ENCODE data around the gene SEMA6A.

SEMA6A gene

DNA sequence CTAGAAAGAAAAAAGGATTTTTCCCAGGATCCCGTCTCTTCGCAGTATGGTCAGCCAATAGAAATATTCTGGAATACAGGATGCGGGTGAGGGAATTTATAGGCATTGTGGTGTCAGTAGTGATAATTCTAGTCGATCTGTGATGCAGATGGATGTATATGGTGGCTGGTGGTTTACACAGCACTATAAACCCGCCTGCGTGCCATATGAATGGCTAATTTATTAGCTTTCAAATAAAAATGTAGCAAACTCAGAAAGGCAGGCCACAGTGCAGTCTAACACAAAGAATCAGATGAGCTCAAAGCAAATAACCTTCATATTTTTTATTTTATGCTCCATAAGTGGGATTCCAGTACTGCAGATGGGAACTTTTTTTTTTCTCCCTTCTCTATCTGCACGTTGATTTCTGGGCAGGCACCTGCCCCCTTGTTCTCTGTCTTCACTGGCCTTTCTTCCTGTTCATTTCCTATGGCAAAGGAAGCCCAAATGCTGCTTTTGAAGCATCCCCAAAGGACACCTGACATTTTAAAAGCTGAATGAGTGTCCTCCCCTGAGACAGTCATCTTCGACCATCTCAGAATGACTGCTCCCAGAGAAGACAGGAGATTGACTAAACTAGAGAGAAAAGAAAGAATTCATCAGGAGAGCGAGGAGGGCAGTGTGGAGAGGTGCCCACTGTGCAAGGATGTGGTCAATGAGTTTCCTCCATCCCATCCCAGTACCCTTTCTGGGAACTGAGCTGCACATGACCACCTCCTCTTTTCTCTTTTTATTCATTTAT is 52.1 kb downstream of the SEMA6A start:
- no peak for DNase-seq

DNA sequence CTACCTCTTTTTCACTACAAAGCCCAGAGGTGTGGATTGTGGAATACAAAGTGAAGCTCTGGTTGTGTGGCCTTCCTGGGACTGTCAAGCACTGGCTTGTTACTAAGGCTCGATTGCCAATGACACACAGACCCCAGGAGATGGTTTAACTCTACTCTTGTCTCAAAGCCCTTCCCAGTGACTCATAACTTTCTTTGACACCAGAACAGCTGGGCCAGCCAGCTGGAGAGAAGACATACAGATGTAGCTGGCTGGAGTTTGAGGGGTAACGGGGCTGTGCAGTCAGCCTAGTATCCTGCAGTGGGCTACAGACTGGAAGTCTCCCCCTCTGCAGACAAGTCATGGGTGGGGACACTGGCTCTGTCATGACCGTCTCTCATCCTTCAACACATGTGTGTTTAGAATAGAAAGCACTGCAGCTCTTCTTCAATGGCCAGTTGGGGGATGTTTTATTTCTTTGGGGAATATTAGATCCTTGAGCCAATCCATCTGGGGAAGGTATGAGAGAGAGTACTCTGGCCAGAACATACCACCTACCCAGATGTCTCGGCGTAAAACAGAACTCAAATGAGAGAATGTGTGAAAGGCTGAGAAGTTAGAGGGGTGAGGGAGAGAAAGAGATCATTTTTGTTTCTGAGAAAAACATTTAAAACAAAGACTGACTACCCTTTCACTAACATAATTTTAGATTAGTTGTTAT is 53.3 kb downstream of the SEMA6A start:
- DNase-seq = no peak

DNA sequence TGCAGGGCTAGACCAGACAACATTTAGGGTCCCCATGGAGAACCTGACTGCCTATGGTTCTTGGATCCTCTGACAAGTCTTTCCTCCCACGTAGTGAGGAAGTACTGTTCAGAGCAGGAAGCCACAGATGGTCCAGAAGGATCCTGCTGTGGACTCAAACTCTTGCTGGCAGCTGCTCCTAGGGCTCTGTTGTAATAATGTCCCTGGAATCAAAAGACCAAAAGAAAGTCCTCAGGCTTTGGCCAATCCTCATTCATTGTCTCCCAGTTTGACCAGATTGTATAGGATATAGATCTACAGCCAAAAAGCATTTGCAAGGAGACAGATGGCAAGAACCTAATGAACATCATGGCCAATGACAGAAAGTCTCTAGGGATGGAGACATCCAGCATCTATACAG is 53.9 kb downstream of the SEMA6A start:
- no peak for DNase-seq

DNA sequence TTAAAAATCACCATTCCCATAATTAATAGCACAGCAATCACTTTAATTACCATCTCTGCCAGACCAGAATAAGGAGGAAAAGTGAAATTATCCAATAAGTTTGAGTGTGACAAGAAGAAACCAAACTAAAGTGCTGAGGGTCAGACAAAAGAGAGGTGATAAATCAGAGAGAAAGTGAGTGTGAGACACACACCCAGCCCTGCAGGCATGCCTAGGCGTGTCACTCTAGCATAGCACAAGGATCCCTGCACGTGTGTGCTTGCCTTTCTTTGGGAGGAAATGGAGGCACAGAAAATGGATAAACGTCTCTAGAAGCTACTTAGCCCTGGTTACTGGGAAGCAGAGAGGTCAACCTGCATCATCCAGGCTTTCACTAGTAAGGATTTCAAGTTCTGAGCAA is 56.2 kb downstream of the SEMA6A start:
- DNase-seq = no peak

DNA sequence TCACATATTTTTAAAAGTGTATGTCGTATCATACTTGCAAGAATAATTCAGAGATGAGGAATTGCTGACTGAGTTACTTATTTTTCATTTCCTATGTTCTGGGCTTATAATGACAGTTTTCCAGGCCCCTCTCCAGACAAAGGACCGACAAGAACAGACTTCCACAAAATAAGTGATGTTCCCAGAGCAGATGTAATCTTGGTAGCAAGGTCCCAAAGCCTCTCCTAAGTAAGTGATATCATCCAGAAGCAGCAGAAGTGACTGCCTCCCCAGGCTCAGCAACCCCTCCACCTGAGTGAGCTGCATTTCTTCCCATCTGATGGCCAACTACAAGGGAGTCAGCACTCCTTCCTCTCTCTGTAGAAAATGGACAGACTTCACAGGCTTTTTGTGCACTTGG is 57.1 kb downstream of the SEMA6A start:
- DNase-seq = no peak

DNA sequence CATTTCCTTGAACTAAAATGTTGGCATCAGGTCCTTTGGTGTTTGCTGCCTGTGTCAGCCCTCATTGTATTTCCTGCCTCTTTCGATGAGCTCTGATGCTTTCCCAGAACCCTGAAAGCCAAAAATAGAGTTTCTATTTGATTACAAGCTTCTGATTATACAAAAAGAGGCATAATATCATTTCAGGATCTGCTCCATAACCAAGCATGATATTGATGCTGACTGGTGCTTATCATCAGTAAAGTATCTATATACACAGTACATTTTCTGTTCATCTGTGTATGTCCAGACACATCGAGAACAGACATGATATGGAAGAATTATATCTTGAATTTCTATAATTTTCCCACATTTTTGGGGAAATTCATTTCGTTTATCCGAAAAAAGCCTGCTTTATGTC is 58.6 kb downstream of the SEMA6A start:
- no peak for DNase-seq

DNA sequence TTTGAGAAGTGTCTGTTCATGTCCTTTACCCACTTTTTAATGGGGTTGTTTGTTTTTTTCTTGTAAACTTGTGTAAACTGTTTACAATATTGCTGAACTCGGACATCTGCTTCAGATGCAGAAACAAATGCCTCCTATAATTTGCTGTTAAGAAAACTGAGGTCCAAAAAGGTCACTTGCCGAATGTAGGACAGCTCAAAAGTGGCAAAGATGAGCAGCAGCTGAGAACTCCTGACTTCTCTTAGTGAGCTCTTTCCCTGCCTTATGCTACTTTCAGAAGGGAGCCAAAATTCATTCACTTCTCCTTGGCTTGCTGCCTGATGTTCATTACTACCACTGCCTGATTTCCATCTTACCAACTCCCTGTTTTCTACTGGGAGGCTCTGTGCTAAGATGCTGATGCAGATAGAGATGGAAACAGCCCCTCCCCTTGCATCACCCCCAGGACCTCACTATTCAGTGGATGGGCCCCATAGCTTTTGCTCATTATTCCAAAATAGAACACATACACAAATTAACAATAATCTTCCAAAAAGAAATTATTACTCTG is 60.1 kb downstream of the SEMA6A start:
- DNase-seq = no peak

DNA sequence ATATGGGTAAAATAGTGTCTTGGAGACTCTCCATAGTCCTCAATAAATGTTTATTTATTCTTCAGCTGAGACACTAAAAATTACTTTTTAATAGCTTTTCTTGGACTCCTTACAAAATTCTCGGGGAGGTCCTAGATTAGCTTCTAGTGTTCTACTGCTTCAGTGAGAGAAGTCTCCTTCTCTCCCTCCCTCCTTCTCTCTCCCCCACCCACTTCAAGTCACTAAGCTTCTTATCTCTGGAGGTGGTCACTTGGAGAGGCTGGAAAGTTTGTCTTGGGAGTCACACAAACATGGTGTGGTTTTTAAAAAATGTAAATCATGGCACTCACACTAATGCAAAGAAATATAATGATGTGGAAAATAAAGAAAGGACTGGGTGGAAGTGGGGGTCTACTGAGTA is 64.1 kb downstream of the SEMA6A start:
- DNase-seq = no peak

DNA sequence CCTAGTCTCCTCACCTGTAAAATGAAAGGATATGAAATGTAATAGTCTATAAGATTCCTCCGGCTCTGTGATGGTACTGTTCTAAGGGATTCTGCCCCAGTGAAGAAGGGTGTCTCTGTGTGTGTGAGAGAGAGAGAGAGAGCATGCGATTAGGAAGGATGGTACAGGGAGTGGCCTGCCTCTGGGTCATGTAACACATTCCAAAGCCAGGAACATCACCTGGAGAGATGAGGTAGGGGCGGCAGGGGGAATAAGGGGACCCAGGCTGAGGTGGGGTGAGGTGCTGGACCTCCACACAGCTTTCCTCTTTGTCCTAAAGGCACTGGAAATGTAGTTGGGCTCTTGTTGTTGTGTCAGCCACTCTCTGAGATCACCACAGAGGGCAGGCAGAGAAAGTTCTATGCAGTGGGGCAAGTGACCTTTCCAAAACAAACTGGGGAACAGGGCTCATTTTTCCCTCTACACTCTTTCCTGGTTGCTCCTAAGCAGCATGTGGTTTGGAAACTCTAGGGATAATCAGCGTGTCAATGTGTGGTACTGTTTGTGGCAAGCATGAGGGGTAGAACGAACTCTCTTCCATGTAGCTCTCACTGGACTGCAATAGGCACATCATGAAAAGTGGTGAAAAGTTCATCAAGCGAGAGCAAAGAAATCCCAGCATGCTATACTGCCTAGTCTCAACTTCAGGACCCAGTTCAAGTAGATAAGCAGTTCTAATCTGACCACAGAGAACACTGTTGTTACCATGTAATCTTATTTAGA is 65.0 kb downstream of the SEMA6A start:
- DNase-seq = no peak

DNA sequence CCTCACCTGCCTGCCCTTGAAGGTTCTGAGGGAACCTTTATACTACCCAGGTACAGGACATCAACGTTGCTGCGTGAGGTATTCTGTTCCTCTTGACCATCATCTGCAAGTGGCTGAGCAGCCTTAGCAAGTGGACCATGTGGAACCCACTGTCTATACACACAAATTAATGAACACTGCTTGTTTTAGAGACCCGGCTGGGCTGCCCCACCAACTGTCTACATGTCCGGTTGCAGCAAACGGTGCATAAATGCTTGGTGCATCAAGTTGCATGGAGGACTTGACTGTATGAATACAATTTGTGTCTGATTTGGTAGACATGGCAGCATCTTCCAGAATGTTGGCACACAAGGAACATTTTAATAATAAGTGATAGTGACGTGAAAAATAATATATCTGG is 65.8 kb downstream of the SEMA6A start:
- DNase-seq = no peak

DNA sequence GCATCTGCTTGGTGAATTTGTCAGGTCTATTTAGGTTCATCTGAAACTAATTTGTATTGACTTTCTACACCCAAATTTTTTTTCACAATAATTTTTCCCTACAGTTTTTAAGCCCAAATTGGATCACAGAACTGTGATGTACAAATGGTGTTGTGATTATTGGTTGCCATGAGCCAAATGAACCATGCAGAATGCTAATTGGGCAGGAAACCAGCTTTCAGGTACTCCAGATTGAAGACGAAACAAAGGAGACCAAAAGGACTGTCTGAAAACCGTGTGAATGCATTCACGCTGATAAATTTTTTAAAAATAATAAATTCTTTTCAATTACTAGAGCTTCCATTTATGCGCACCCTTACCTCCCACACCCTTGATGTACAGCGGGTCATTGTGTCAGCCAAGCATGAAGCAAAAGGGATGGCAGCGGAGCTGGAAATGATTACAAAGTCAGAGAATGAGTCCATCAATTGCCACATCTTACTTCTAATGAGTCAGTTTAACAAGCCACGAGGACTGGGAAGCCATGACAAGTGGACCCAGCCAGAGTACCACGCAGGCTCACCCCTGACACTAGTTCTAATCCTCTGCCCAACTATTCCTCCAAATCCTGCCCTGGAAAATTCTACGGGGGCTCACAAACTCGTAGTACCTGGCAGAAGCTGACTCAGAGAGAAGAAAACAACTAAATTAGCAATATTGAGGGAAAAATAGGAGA is 66.5 kb downstream of the SEMA6A start:
- DNase-seq = no peak

DNA sequence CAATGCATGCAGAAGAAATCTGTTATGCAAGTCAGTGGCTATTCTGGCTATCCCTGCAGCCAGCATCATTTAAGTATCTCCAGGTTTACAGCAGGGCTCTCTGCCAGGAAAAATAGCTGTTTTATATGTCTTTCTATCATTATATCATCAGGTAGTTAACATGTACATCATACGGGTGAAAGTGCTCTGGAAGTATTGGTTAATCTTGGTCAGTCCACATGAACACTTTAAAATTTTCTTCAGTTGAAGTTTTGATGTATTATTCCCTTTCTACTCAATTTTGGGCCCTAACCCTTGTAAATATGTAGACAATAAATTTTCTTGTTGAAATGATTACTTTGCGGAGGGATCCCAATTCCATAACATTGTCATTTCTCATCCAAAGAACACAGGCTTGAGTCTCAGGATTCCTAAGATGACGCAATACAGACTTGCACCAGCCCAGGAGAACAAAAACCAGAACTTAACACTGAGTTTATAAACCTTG is 67.5 kb downstream of the SEMA6A start:
- no peak for DNase-seq

DNA sequence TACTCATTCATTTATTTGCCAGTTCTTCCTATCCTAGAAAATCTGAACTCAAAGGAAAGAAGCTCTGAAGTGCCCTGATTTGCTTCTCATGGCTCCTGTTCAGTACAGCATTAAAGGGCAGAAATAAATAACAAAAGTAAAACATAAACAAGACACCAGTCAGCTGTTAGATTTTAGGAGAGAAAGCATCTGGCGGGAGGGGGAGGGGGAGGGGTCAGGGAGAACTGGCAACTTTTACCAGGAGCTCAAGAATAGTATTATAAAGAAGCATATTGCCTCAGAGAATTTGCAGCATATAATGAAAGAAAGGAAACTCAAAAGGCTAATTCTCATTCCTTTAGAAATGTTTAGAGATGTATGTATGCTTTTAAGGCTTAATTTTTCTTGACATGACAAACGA is 68.1 kb downstream of the SEMA6A start:
- DNase-seq = no peak

DNA sequence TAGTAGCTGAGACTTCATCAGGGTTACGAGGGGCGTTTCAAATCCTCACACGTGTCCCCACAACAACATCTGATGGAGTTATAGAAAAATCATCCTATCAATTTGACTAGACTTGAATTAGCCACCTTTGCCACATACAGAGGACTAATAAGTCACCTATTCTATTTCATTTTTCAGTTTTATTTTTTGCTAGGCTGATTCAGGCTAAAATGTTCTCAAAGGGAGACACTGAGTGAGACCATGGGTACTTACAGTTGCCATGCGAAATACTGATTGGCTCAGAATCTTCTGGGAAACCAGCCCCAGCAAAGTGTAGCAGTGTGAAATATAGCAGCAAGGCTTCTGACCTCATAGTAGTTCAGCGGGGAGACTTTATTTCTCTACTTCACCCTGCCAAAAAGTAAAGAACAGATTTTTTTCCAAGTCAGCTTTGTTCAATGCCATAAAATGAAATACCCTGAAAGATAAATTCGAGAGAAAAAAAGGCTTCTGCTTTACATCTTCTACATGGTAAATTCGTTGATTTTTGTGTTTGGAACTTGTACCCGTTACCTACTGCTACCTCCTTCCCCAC is 69.9 kb downstream of the SEMA6A start:
- DNase-seq = no peak

DNA sequence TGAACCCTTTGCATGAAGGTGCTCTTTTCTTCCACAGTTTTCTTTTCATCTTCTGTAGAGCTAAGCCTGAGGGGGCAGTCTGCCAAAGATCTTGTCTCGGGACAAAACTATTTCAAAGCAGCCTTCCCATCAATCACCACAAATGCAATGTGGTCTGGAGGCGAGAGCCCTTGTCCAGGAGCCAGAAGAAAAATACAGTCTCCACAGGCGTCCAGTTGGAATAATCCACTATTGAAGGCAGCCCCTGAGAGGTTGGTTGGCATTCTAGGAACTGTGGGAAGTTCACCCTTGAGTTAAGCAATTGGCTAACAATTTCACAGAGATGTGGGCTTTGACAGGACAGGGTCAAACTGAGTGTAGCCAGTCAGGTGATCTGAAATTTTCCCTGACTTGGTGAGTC is 72.0 kb downstream of the SEMA6A start:
- DNase-seq = no peak

DNA sequence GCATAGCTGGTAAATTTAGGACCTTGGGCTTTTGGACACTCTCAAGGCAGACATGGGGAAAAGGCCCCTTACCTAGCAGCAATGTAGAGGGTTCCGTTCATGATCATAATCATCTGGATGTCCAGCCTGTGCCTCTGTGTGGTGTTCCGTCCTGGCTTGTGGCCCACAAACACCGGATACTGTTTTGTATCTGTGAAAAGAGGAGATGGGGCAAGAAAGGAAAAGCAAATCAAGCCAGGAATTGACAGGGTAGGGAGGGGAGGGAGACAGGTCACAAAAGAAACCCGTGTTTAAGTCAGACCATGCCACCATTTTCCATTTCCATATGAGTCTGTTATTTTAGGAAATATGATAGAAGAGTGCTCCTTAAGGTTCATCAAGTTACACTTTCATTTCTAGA is 72.5 kb downstream of the SEMA6A start:
- no peak for DNase-seq

DNA sequence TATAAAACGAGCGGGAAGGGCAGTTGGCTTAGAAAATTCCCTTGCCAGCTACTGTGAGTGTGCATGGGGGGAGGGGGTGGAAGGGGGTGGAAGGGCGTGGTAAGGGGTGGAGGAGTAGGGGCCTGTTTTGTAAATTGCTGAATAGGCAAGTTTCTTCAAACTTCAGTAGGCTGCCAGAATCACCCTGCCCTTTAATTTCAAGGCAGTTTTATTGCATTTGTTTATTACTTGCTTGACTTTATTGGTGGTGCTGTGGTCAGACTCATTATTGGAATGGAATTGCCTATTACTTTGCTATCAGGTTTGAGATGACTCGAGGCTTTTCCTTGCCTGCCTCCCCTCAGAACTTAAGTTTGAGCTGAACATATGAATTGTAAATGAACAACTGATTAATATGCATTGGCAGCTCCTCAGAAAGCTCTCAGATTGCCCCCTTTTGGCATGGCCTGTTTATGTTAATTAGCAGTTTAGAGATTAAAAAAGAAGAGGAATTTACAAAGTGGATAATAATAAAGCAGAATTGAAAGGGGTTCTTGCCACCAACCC is 76.0 kb downstream of the SEMA6A start:
- DNase-seq = no peak

DNA sequence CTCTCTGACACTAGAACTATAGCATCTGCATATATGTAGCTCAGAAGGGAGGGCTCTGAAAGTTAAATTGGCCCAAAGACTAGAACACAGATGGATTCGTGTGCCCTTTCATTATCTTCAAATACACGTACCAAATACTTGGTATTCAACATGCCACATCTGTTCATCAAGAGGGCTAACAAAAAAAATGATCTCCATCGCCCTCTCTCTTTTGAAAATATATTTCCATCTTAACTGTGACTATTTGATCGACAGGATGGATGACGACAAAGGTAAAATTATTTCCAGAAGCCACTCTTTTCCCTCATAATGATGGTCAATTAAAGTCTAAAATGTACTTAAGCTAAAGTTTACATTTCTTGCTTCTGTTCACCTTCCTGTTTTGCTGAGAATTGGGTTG is 77.0 kb downstream of the SEMA6A start:
- peak; percentile 18 for DNase-seq

DNA sequence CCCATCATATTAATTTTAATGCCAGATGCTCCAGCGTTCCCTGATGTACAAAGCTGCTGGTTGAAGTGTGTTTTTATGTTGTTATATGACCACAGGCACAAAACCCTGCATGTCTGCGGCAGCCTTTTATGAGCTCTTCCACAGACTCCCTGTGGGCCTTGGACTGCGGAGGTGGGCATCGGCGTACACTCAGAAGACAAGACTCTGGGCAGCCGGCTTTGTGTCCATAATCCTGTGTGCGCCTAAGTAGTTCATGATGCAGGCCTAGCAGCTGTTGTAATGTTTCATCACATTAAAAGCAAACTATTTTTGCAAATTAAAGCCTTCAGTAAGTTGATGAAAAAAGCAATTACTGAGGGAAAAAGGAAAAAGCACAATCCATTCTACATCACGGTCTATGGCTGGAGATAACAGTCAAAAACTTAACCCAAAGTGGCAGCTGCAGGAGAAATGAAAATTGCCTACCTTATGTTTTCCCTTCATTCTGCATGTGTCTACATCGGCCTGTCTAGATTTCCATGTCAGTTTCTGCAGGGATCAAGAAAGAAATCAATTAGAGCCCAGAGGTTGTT is 78.8 kb downstream of the SEMA6A start:
- DNase-seq = no peak

DNA sequence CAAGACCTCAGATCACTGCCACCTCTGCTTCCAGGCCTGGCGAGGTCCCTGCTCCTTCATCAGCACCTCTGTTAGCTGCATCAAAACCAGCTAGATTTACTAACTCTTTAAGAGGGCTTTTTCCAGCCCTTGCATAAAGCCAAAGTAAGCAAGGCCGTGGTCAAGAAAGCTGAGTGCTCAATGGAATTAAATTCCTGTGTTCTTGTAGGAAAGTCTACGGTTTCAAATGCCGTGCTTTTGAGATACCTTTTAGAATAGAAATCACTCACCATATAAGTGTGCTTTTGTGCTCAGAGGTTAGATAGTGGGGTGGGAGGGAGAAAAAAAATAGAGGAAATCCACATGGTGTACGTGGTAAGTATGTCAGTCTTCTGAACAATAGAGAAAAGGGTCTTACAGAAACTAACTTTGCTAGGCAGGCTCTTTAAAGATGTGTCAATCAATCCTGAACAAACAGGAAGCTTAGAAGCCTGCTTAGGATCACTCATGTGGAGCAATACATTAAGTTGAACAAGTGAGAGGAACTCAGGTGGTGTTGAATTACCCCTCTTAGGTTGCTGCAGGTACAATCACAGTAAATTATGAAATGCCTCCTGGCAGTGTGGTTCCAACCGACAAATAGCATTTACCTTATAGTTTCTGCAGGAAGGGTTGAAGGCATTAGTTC is 79.7 kb downstream of the SEMA6A start:
- DNase-seq = peak; percentile 87

DNA sequence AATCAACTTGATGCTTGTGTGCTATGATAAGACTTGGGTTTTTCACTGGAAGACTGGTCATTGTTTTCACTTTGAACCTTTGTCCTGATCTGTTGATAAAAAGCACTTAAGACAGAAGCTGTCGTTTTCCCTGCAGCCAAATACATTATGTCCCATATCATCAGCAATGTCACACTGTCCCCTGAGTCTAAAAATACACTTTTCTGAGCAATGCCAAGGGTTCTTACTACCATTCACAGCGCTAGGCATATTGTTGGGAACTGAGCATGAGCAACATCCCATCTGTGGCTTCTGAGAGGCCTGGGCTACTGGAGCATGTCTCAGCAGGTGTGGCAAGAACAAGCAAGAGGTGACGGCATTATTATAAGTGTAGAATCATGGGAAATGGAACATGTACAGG is 81.8 kb downstream of the SEMA6A start:
- DNase-seq = no peak
